Measurements from ENCODE around the gene PRKCH.

Gene PRKCH

GRCh38 chr14:61341275-61342206 lies 20.2 kb downstream of the PRKCH start:
- H3K27ac ChIP-seq (ENCODE audit: low read length), result no peak overlapping the region
- H3K4me3 ChIP-seq (ENCODE audit: low read length), result no peak overlapping the region
- no peak overlapping the region for H3K9ac ChIP-seq (ENCODE audit: low read length)

DNA sequence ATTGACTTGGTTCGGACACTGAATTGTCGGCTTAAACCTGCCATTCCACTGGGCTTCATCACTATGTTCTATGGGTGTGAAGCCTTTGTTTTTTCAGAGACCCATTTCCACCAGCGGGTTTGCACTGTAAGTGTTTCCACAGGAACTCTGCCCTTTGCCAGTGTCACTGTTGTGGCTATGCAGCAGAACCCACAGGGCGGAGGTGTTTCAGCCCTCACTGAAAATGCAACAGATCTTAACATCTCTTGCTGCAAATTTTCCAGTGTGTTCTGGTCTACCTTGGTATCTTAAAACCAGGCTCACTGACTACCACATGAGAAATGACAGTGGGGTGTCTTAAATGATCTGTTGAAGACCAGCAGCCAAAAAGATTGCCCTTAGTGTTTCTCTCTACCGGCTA lies 21.1 kb downstream of the PRKCH start:
- Histone ChIP-seq H3K4me3 (ENCODE audit: low read length) (no peak overlapping the region), H3K36me3 (ENCODE audit: control insufficient read depth, low read depth, low read length) (no peaks in the 10 kb centered on the region), H3K27me3 (ENCODE audit: control insufficient read depth, insufficient read depth, low read length) (no peaks in the 10 kb centered on the region), H3K4me1 (ENCODE audit: control insufficient read depth, low read depth, low read length) (no peaks in the 10 kb centered on the region), H3K9me3 (ENCODE audit: control insufficient read depth, low read depth, low read length) (no peaks in the 10 kb centered on the region), H3K9ac (ENCODE audit: low read length) (no peak overlapping the region), H3K27ac (ENCODE audit: low read length) (no peak overlapping the region)

More at GRCh38 chr14:61341275-61342206, 20.2 kb downstream of the PRKCH start:
- no peaks in the 10 kb centered on the region for H3K27me3 ChIP-seq (ENCODE audit: control insufficient read depth, insufficient read depth, low read length)
- H3K36me3 ChIP-seq (ENCODE audit: control insufficient read depth, low read depth, low read length), result no peaks in the 10 kb centered on the region
- no peaks in the 10 kb centered on the region for H3K4me1 ChIP-seq (ENCODE audit: control insufficient read depth, low read depth, low read length)
- H3K9me3 ChIP-seq (ENCODE audit: control insufficient read depth, low read depth, low read length), result no peaks in the 10 kb centered on the region

GRCh38 chr14:61342932-61343331 lies 21.6 kb downstream of the PRKCH start:
- Histone ChIP-seq H3K27me3 (ENCODE audit: control insufficient read depth, insufficient read depth, low read length) (no peaks in the 10 kb centered on the region), H3K4me3 (ENCODE audit: low read length) (no peak overlapping the region), H3K9me3 (ENCODE audit: control insufficient read depth, low read depth, low read length) (no peaks in the 10 kb centered on the region), H3K9ac (ENCODE audit: low read length) (no peak overlapping the region), H3K36me3 (ENCODE audit: control insufficient read depth, low read depth, low read length) (no peaks in the 10 kb centered on the region), H3K27ac (ENCODE audit: low read length) (no peak overlapping the region), H3K4me1 (ENCODE audit: control insufficient read depth, low read depth, low read length) (no peaks in the 10 kb centered on the region)

GRCh38 chr14:61343471-61343870 lies 22.1 kb downstream of the PRKCH start:
- H3K27ac ChIP-seq (ENCODE audit: low read length), result no peak overlapping the region
- H3K9ac ChIP-seq (ENCODE audit: low read length), result no peak overlapping the region
- no peak overlapping the region for H3K4me3 ChIP-seq (ENCODE audit: low read length)
- H3K9me3 ChIP-seq (ENCODE audit: control insufficient read depth, low read depth, low read length), result no peaks in the 10 kb centered on the region
- no peaks in the 10 kb centered on the region for H3K36me3 ChIP-seq (ENCODE audit: control insufficient read depth, low read depth, low read length)
- no peaks in the 10 kb centered on the region for H3K4me1 ChIP-seq (ENCODE audit: control insufficient read depth, low read depth, low read length)
- no peaks in the 10 kb centered on the region for H3K27me3 ChIP-seq (ENCODE audit: control insufficient read depth, insufficient read depth, low read length)

- H3K9me3 ChIP-seq (ENCODE audit: control insufficient read depth, low read depth, low read length), result no peaks in the 10 kb centered on the region
- no peak overlapping the region for H3K4me3 ChIP-seq (ENCODE audit: low read length)
- H3K27ac ChIP-seq (ENCODE audit: low read length), result no peak overlapping the region
- no peaks in the 10 kb centered on the region for H3K36me3 ChIP-seq (ENCODE audit: control insufficient read depth, low read depth, low read length)
- no peaks in the 10 kb centered on the region for H3K27me3 ChIP-seq (ENCODE audit: control insufficient read depth, insufficient read depth, low read length)
- H3K4me1 ChIP-seq (ENCODE audit: control insufficient read depth, low read depth, low read length), result no peaks in the 10 kb centered on the region
- no peak overlapping the region for H3K9ac ChIP-seq (ENCODE audit: low read length)
Measured at GRCh38 chr14:61343991-61344405, 22.6 kb downstream of the PRKCH start.

DNA sequence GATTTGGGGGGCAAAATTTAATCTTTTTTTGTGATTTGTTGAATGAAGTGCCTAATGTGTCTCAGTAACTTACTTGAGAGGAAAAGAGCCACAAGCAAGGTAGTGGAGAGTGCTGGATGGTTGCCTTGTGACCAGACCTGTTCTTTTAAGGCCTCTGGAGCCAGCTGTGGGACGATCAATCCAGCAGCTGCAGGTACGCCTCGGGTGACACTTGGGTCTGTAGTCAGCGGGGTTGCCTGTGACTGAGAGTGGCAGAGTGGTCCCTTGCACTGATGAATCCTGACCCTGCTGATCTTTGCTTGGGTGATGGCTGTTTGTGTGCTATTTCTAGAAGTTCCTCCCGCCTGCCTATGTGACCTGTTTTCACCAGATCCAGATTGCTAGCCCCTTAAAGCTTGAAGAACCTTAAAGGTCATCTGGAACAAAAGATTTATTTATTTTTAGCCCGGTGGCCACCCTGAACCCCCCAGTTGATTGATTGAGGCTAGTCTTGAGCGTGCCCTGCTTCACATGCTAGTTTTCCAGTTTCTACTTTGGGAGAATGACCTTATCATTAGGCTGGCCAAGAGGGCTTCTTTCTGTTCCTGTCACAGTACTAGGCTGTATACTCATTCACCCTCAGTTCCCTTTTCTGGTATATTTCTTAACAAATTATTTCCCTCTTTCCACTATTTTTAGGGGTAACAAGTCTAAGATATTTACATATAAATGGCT lies 23.2 kb downstream of the PRKCH start:
- Histone ChIP-seq H3K36me3 (ENCODE audit: control insufficient read depth, low read depth, low read length) (no peaks in the 10 kb centered on the region), H3K9me3 (ENCODE audit: control insufficient read depth, low read depth, low read length) (no peaks in the 10 kb centered on the region), H3K27me3 (ENCODE audit: control insufficient read depth, insufficient read depth, low read length) (no peaks in the 10 kb centered on the region), H3K9ac (ENCODE audit: low read length) (no peak overlapping the region), H3K27ac (ENCODE audit: low read length) (no peak overlapping the region), H3K4me3 (ENCODE audit: low read length) (no peak overlapping the region), H3K4me1 (ENCODE audit: control insufficient read depth, low read depth, low read length) (no peaks in the 10 kb centered on the region)

DNA sequence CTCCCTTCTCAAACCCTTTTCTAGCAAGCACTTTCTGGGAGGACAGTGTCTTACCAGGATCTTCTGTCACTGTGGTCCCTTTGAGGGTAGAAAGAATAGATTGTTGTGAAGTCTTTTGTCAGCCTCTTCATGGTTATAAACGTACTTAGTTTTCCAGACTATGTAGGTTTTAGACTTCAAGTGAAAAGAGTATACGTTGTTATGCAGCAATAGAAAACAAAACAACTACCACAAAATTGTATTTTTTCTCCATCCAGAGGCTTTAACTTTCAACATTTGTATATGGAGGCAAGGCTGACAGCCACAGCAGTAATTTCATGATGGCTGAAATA lies 23.7 kb downstream of the PRKCH start:
- Histone ChIP-seq H3K4me3 (ENCODE audit: low read length) (no peak overlapping the region), H3K27me3 (ENCODE audit: control insufficient read depth, insufficient read depth, low read length) (no peaks in the 10 kb centered on the region), H3K36me3 (ENCODE audit: control insufficient read depth, low read depth, low read length) (no peaks in the 10 kb centered on the region), H3K9me3 (ENCODE audit: control insufficient read depth, low read depth, low read length) (no peaks in the 10 kb centered on the region), H3K27ac (ENCODE audit: low read length) (no peak overlapping the region), H3K4me1 (ENCODE audit: control insufficient read depth, low read depth, low read length) (no peaks in the 10 kb centered on the region), H3K9ac (ENCODE audit: low read length) (no peak overlapping the region)

DNA sequence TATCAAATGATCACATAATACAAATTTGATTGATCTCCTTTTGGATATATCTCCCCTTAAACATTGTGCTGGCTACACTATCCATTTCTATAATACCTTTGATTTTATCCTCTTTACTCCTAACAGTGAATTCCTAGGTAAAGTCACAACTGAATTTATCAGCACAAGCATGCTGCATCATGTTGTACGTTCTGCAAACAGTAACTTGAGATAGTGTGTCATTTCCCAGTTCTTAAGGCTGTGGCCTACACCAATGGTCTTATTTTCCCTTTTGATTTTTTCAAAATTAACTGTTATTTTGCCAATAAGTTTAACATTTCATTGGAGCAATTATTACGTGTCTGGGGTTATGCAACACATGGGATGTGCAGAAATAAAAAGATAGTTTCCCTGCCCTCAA lies 24.8 kb downstream of the PRKCH start:
- no peak overlapping the region for H3K4me3 ChIP-seq (ENCODE audit: low read length)
- H3K4me1 ChIP-seq (ENCODE audit: control insufficient read depth, low read depth, low read length), result no peaks in the 10 kb centered on the region
- no peaks in the 10 kb centered on the region for H3K9me3 ChIP-seq (ENCODE audit: control insufficient read depth, low read depth, low read length)
- no peak overlapping the region for H3K9ac ChIP-seq (ENCODE audit: low read length)
- no peak overlapping the region for H3K27ac ChIP-seq (ENCODE audit: low read length)
- no peaks in the 10 kb centered on the region for H3K36me3 ChIP-seq (ENCODE audit: control insufficient read depth, low read depth, low read length)
- H3K27me3 ChIP-seq (ENCODE audit: control insufficient read depth, insufficient read depth, low read length), result no peaks in the 10 kb centered on the region

DNA sequence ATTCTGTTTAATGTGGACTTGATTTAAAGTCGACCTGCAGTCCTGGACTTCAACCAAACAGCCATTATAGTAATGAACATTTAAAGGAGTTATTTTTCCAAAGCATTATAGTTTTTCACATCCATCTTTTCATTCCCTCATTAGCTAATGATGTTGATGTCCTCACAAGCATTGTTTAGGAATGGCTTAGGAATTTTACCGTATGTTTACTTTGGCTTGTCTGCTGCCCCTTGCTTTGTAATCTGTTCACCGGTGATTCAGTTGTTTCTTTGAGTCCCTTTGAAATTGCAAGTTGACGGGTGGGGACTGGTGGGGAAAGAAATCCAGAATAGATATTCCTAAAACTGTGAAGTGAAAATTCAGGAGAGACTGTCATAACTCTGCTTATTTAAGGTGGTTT lies 25.4 kb downstream of the PRKCH start:
- H3K4me1 ChIP-seq (ENCODE audit: control insufficient read depth, low read depth, low read length), result no peaks in the 10 kb centered on the region
- H3K4me3 ChIP-seq (ENCODE audit: low read length), result no peak overlapping the region
- no peak overlapping the region for H3K9ac ChIP-seq (ENCODE audit: low read length)
- H3K36me3 ChIP-seq (ENCODE audit: control insufficient read depth, low read depth, low read length), result no peaks in the 10 kb centered on the region
- H3K27me3 ChIP-seq (ENCODE audit: control insufficient read depth, insufficient read depth, low read length), result no peaks in the 10 kb centered on the region
- no peaks in the 10 kb centered on the region for H3K9me3 ChIP-seq (ENCODE audit: control insufficient read depth, low read depth, low read length)
- H3K27ac ChIP-seq (ENCODE audit: low read length), result no peak overlapping the region

DNA sequence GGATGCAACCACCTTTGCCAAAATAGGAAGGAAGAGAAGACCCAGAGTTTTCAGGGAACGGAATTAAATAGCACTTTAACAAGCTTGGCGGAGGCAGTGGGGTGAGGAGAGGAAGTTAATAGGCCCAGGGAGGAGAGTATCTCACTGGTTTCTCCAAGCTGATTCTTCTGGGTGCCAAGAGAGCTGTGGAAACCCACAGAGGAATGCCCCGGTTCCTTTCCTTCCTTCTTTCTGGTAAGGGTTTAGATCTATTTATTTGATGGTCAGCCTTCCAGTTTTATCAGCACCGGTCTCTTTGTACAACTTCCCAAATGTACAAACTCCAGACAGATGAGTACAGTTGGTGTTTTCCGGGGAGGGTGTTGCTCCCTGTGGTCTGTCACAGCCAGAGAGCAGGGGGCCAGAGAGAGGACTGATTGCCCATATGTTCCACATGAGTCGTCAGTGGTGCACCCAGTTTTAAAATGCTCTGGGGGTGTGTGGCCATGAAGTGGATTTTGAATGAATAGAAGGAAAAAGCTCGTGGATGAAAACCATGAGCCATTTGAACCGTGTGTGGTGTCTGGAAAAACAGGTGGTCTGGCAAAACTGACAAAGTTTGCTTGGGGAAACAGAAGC lies 26.6 kb downstream of the PRKCH start:
- H3K27ac ChIP-seq (ENCODE audit: low read length), result no peak overlapping the region
- no peaks in the 10 kb centered on the region for H3K9me3 ChIP-seq (ENCODE audit: control insufficient read depth, low read depth, low read length)
- H3K4me1 ChIP-seq (ENCODE audit: control insufficient read depth, low read depth, low read length), result no peaks in the 10 kb centered on the region

DNA sequence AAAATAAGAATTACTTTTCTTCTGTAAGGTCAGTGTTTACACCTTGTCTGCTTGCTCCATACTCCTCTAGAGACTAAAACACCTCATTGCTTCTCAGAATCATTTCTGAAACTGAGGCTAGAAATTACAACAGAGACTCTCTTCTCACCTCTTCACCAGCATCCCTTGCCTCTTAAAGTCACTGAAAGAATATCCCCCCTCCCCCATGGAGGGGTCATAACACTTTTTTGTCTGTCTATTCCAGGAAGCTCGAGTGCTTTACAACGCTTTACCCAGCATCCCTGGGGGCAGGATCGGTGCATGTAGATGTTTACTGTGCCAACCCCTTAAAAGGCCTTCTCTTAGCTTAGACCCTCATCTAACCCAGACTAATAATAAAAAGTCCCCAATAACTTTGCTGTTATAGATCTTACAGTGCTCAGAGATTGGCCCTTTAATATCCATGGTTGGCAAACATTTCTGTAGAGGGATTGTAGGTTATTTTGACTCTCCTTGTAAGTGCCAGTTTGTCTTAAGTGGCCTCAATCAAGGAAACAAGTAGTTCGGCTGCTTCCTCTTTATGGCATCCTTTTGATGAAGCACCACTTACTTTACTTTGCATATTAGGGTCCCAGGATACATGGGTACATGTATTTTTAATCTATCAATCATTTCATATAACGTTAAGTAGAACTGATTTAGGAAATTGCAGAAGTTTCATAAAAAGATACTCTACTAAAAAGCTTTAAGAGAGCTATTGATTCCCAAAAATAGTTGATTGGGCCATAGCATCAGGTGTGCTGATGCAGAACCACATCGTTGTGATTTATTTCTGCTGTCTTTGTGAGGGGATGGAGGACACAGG lies 29.3 kb downstream of the PRKCH start:
- H3K27ac ChIP-seq (ENCODE audit: low read length), result no peak overlapping the region
- H3K36me3 ChIP-seq (ENCODE audit: control insufficient read depth, low read depth, low read length), result no peaks in the 10 kb centered on the region
- H3K27me3 ChIP-seq (ENCODE audit: control insufficient read depth, insufficient read depth, low read length), result no peaks in the 10 kb centered on the region
- no peak overlapping the region for H3K4me3 ChIP-seq (ENCODE audit: low read length)
- H3K9me3 ChIP-seq (ENCODE audit: control insufficient read depth, low read depth, low read length), result no peaks in the 10 kb centered on the region
- H3K4me1 ChIP-seq (ENCODE audit: control insufficient read depth, low read depth, low read length), result peaks cover 2% of the 10 kb centered on the region
- H3K9ac ChIP-seq (ENCODE audit: low read length), result no peak overlapping the region

More for the DNA sequence above, 26.6 kb downstream of the PRKCH start:
- H3K4me3 ChIP-seq (ENCODE audit: low read length), result no peak overlapping the region
- H3K36me3 ChIP-seq (ENCODE audit: control insufficient read depth, low read depth, low read length), result no peaks in the 10 kb centered on the region
- no peaks in the 10 kb centered on the region for H3K27me3 ChIP-seq (ENCODE audit: control insufficient read depth, insufficient read depth, low read length)
- no peak overlapping the region for H3K9ac ChIP-seq (ENCODE audit: low read length)

Data from iPS-18a (cell line).